GM23338 (cell line): ENCODE measurements around the gene VIL1. TPM values are rescaled to one million over a fixed set of nuclear protein-coding genes. Genes with fewer than 3 reads are reported as not detected.

Experiments
- ATAC-seq: fragments of 200-7000 bp; cut with Tn5 transposase; 3 replicates; pipeline ENCODE4 v1.9.1; 2020
- DNase-seq: peaks from one replicate; pipeline ENCODE4 v3.0.0-alpha.2; 2015; ENCODE audit warnings: low spot score
- H2AFZ ChIP-seq: fragments of 200-600 bp; sonication (generic); 2 replicates; pipeline ENCODE4 v1.8.0; 2016; ENCODE audit warnings: antibody characterized with exemption, mild to moderate bottlenecking, moderate library complexity
- H3F3A ChIP-seq: fragments of 200-600 bp; sonication (generic); replicated peaks from 2 replicates; pipeline ENCODE4 v1.8.0; 2017; ENCODE audit warnings: antibody characterized with exemption, mixed run types, low read depth
- H3K27ac ChIP-seq: fragments of 200-600 bp; sonication (generic); 2 replicates; pipeline ENCODE4 v1.6.1; 2016; ENCODE audit warnings: low read depth
- H3K27me3 ChIP-seq: fragments of 200-600 bp; sonication (generic); 2 replicates; pipeline ENCODE4 v1.8.0; 2016; ENCODE audit warnings: mild to moderate bottlenecking, mixed run types, moderate library complexity; ENCODE audit not compliant: insufficient read depth
- H3K36me3 ChIP-seq: fragments of 200-600 bp; sonication (generic); 2 replicates; pipeline ENCODE4 v1.8.0; 2016; ENCODE audit warnings: mild to moderate bottlenecking; ENCODE audit not compliant: insufficient read depth
- H3K4me1 ChIP-seq: fragments of 200-600 bp; sonication (generic); 2 replicates; pipeline ENCODE4 v1.8.0; 2016; ENCODE audit warnings: mild to moderate bottlenecking, moderate library complexity; ENCODE audit not compliant: insufficient read depth
- H3K4me2 ChIP-seq: fragments of 200-600 bp; sonication (generic); 2 replicates; pipeline ENCODE4 v1.7.1; 2017; ENCODE audit warnings: mixed run types
- H3K4me3 ChIP-seq: fragments of 200-600 bp; sonication (generic); 2 replicates; pipeline ENCODE4 v1.6.1; 2016; ENCODE audit warnings: mixed run types
- H3K79me2 ChIP-seq: fragments of 200-600 bp; sonication (generic); replicated peaks from 2 replicates; pipeline ENCODE4 v1.8.0; 2017; ENCODE audit warnings: mild to moderate bottlenecking; ENCODE audit not compliant: insufficient read depth
- H3K9me2 ChIP-seq: fragments of 200-600 bp; sonication (generic); 2 replicates; pipeline ENCODE4 v1.8.0; 2017; ENCODE audit not compliant: insufficient read depth
- H4K20me1 ChIP-seq: fragments of 200-600 bp; sonication (generic); replicated peaks from 2 replicates; pipeline ENCODE4 v1.8.0; 2017; ENCODE audit warnings: mild to moderate bottlenecking; ENCODE audit not compliant: insufficient read depth
- H3K27ac Mint-ChIP-seq: 2 replicates; pipeline ENCODE4 v1.8.0; 2020; ENCODE audit warnings: inconsistent platforms, mild to moderate bottlenecking, moderate library complexity, mixed read lengths
- H3K27me3 Mint-ChIP-seq: 3 replicates; pipeline ENCODE4 v1.8.0; 2022; ENCODE audit warnings: low read depth, mild to moderate bottlenecking, moderate library complexity, mixed read lengths, inconsistent platforms; ENCODE audit not compliant: insufficient read depth, poor library complexity
- H3K36me3 Mint-ChIP-seq: 3 replicates; pipeline ENCODE4 v1.8.0; 2021; ENCODE audit warnings: low read depth, mild to moderate bottlenecking, inconsistent platforms, moderate library complexity, mixed read lengths
- H3K4me1 Mint-ChIP-seq: 3 replicates; pipeline ENCODE4 v1.8.0; 2020; ENCODE audit warnings: mild to moderate bottlenecking, inconsistent platforms, mixed read lengths
- H3K4me3 Mint-ChIP-seq: 3 replicates; pipeline ENCODE4 v1.8.0; 2021; ENCODE audit warnings: moderate library complexity, mild to moderate bottlenecking, inconsistent platforms, mixed read lengths
- H3K9me3 Mint-ChIP-seq: 3 replicates; pipeline ENCODE4 v1.8.0; 2020; ENCODE audit warnings: moderate library complexity, mild to moderate bottlenecking, inconsistent platforms, mixed read lengths
- EZH2 ChIP-seq: fragments of 200-600 bp; sonication (generic); IDR thresholded peaks from one replicate; pipeline ENCODE4 v1.8.0; 2017; ENCODE audit warnings: antibody characterized with exemption, mild to moderate bottlenecking, low read depth; ENCODE audit not compliant: unreplicated experiment
- EZH2phosphoT487 ChIP-seq: fragments of 200-600 bp; sonication (generic); IDR thresholded peaks from one replicate; pipeline ENCODE4 v1.8.1; 2018; ENCODE audit warnings: antibody characterized with exemption; ENCODE audit not compliant: unreplicated experiment
- JUNB ChIP-seq: IDR thresholded peaks from one replicate; pipeline ENCODE4 v1.6.1; 2016; ENCODE audit warnings: antibody characterized with exemption; ENCODE audit not compliant: unreplicated experiment
- NANOG ChIP-seq: IDR thresholded peaks from 2 replicates; pipeline ENCODE4 v1.6.1; 2016; ENCODE audit warnings: antibody characterized with exemption, borderline replicate concordance
- POLR2AphosphoS5 ChIP-seq: IDR thresholded peaks from 2 replicates; pipeline ENCODE4 v1.6.1; 2016; ENCODE audit warnings: antibody characterized with exemption, low read depth
- STAT1 ChIP-seq: IDR thresholded peaks from one replicate; pipeline ENCODE4 v1.6.1; 2016; ENCODE audit warnings: antibody characterized with exemption; ENCODE audit not compliant: unreplicated experiment
- ZNF331 ChIP-seq: fragments of 250-450 bp; sonication (Bioruptor Pico); IDR thresholded peaks from 2 replicates; pipeline ENCODE4 v1.5.0; 2020; ENCODE audit warnings: low read depth, mild to moderate bottlenecking, moderate library complexity
- polyA plus RNA-seq: library from polyadenylated mRNA; unstranded; fragments of >200 nt; fragmentation: Nextera tagmentation; extraction: Ambion mirVana; gene quantifications from 2 replicates; pipeline ENCODE4 v1.2.1, GENCODE V29; 2016
- total RNA-seq: library from RNA; depleted of rRNA; stranded (reverse); fragments of >200 nt; shearing (Covaris generic); gene quantifications from 2 replicates; pipeline ENCODE4 v1.2.3, GENCODE V29; 2014
- TF ChIP-seq, protein P1 (sequence below): fragments of 250-450 bp; sonication (Bioruptor Pico); IDR thresholded peaks from 2 replicates; pipeline ENCODE4 v1.5.0; 2020; ENCODE audit warnings: mild to moderate bottlenecking, moderate library complexity
- TF ChIP-seq, protein P2 (sequence below), 2 experiments: fragments of 200-600 bp in 1 of 2; sonication (generic) in 1 of 2; conservative IDR thresholded peaks; 2 replicates each; pipeline versions ENCODE4 v1.5.1 to v1.6.1; 2016 to 2017; ENCODE audit warnings: antibody characterized with exemption in 2 of 2, low read depth in 2 of 2, mild to moderate bottlenecking in 2 of 2, moderate library complexity in 1 of 2

Gene VIL1
- total and polyA plus RNA-seq, 2 experiments from 2014 or later = 3.5 to 5.9 TPM

GRCh38 chr2:218425531-218425930 lies 6.6 kb downstream of the VIL1 start:
- H3K27ac Mint-ChIP-seq = no peak overlapping the region
- H3K27me3 ChIP-seq = no peaks in the 10 kb centered on the region
- H3K27me3 Mint-ChIP-seq = peaks cover 7% of the 10 kb centered on the region
- H3K9me2 ChIP-seq = no peaks in the 10 kb centered on the region
- no peak for ATAC-seq
- H3K4me1 ChIP-seq = no peaks in the 10 kb centered on the region
- no peak overlapping the region for H2AFZ ChIP-seq
- no peak overlapping the region for H3K4me2 ChIP-seq
- H3K4me3 ChIP-seq = no peak overlapping the region
- no peaks in the 10 kb centered on the region for H3K36me3 ChIP-seq
- H4K20me1 ChIP-seq = no peaks in the 10 kb centered on the region
- H3F3A ChIP-seq = no peaks in the 10 kb centered on the region
- H3K4me3 Mint-ChIP-seq = no peak overlapping the region
- no peak for TF ChIP-seq EZH2
- no peak for TF ChIP-seq NANOG
- TF ChIP-seq ZNF331 (CRISPR knock-in tag) = no peak
- TF ChIP-seq, protein P1, sequence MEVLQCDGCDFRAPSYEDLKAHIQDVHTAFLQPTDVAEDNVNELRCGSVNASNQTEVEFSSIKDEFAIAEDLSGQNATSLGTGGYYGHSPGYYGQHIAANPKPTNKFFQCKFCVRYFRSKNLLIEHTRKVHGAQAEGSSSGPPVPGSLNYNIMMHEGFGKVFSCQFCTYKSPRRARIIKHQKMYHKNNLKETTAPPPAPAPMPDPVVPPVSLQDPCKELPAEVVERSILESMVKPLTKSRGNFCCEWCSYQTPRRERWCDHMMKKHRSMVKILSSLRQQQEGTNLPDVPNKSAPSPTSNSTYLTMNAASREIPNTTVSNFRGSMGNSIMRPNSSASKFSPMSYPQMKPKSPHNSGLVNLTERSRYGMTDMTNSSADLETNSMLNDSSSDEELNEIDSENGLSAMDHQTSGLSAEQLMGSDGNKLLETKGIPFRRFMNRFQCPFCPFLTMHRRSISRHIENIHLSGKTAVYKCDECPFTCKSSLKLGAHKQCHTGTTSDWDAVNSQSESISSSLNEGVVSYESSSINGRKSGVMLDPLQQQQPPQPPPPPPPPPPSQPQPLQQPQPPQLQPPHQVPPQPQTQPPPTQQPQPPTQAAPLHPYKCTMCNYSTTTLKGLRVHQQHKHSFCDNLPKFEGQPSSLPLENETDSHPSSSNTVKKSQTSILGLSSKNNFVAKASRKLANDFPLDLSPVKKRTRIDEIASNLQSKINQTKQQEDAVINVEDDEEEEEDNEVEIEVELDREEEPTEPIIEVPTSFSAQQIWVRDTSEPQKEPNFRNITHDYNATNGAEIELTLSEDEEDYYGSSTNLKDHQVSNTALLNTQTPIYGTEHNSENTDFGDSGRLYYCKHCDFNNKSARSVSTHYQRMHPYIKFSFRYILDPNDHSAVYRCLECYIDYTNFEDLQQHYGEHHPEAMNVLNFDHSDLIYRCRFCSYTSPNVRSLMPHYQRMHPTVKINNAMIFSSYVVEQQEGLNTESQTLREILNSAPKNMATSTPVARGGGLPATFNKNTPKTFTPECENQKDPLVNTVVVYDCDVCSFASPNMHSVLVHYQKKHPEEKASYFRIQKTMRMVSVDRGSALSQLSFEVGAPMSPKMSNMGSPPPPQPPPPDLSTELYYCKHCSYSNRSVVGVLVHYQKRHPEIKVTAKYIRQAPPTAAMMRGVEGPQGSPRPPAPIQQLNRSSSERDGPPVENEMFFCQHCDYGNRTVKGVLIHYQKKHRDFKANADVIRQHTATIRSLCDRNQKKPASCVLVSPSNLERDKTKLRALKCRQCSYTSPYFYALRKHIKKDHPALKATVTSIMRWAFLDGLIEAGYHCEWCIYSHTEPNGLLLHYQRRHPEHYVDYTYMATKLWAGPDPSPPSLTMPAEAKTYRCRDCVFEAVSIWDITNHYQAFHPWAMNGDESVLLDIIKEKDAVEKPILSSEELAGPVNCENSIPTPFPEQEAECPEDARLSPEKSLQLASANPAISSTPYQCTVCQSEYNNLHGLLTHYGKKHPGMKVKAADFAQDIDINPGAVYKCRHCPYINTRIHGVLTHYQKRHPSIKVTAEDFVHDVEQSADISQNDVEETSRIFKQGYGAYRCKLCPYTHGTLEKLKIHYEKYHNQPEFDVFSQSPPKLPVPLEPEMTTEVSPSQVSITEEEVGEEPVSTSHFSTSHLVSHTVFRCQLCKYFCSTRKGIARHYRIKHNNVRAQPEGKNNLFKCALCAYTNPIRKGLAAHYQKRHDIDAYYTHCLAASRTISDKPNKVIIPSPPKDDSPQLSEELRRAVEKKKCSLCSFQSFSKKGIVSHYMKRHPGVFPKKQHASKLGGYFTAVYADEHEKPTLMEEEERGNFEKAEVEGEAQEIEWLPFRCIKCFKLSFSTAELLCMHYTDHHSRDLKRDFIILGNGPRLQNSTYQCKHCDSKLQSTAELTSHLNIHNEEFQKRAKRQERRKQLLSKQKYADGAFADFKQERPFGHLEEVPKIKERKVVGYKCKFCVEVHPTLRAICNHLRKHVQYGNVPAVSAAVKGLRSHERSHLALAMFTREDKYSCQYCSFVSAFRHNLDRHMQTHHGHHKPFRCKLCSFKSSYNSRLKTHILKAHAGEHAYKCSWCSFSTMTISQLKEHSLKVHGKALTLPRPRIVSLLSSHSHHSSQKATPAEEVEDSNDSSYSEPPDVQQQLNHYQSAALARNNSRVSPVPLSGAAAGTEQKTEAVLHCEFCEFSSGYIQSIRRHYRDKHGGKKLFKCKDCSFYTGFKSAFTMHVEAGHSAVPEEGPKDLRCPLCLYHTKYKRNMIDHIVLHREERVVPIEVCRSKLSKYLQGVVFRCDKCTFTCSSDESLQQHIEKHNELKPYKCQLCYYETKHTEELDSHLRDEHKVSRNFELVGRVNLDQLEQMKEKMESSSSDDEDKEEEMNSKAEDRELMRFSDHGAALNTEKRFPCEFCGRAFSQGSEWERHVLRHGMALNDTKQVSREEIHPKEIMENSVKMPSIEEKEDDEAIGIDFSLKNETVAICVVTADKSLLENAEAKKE = no peak
- TF ChIP-seq STAT1 = no peak
- TF ChIP-seq JUNB = no peak
- TF ChIP-seq, protein P2, sequence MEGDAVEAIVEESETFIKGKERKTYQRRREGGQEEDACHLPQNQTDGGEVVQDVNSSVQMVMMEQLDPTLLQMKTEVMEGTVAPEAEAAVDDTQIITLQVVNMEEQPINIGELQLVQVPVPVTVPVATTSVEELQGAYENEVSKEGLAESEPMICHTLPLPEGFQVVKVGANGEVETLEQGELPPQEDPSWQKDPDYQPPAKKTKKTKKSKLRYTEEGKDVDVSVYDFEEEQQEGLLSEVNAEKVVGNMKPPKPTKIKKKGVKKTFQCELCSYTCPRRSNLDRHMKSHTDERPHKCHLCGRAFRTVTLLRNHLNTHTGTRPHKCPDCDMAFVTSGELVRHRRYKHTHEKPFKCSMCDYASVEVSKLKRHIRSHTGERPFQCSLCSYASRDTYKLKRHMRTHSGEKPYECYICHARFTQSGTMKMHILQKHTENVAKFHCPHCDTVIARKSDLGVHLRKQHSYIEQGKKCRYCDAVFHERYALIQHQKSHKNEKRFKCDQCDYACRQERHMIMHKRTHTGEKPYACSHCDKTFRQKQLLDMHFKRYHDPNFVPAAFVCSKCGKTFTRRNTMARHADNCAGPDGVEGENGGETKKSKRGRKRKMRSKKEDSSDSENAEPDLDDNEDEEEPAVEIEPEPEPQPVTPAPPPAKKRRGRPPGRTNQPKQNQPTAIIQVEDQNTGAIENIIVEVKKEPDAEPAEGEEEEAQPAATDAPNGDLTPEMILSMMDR (conservative IDR thresholded peaks at IDR 0.05; ENCODE audit: low read depth in 2 of 2) = no peak
- no peak for TF ChIP-seq EZH2phosphoT487
- TF ChIP-seq POLR2AphosphoS5 = no peak
- no peaks in the 10 kb centered on the region for H3K4me1 Mint-ChIP-seq
- no peaks in the 10 kb centered on the region for H3K9me3 Mint-ChIP-seq
- H3K79me2 ChIP-seq = no peaks in the 10 kb centered on the region
- H3K27ac ChIP-seq = no peak overlapping the region
- DNase-seq = no peak
- H3K36me3 Mint-ChIP-seq = no peaks in the 10 kb centered on the region
